ENCODE data around the gene MGMT.

The MGMT gene

DNA sequence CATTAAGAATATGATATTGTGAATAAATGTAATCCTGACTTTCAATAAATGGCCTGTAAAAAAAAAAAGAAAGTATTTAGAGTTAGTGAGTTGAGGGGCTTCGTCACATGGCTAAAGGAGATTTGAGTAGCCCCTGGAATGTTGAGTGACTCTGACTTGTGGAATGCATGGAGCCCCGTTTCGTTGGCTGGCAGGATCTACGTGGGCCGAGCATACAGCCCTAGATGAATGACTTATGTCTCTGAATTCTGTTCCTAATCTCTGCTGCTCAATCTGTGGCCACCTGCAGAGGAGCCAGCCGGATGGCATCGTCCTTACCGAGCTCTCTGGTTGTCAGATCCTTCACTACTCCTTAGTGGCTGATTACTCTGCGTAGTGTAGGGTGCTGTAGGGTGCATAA lies 155.7 kb downstream of the MGMT start:
- DNase-seq (ENCODE audit: low read depth), result no peak

DNA sequence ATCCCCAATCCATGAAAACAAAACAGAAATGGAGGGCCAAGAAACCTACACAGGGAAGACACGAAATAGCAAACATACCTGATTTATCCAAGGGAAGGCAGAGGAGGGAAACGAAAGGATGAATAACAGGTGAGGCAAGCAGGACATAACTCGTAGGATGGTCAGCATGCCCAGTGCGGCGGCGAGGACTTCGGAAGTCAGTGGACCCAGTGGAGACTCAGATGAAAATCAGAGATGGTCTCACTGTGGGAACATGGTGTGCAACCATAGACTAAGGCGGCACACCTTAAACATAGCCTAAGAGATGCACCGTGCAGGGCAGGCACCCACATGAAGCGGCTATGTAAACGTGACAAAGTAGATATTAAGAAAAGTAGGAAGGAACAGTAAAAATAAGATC lies 157.5 kb downstream of the MGMT start:
- no peak for DNase-seq (ENCODE audit: low read depth)

DNA sequence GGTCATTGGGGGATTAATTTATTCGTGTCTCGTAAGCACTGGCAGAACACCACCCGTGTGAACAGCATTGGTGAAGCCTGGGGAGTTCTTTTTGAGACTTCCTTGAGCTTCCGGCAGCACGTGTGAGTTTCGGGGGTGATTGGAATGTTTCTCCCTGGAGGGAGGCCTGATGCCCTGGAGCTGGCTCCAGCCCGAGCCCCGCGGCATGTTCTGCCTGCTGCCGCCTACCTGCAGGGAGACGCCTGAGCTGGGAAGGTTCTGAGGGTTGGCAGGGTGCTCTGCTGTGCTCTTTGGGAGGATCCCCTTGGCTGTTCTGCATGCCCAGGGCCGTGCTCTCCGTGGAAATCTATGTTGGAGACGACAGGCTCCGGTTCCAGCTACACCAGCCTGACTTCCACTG lies 159.3 kb downstream of the MGMT start:
- no peak for DNase-seq (ENCODE audit: low read depth)

DNA sequence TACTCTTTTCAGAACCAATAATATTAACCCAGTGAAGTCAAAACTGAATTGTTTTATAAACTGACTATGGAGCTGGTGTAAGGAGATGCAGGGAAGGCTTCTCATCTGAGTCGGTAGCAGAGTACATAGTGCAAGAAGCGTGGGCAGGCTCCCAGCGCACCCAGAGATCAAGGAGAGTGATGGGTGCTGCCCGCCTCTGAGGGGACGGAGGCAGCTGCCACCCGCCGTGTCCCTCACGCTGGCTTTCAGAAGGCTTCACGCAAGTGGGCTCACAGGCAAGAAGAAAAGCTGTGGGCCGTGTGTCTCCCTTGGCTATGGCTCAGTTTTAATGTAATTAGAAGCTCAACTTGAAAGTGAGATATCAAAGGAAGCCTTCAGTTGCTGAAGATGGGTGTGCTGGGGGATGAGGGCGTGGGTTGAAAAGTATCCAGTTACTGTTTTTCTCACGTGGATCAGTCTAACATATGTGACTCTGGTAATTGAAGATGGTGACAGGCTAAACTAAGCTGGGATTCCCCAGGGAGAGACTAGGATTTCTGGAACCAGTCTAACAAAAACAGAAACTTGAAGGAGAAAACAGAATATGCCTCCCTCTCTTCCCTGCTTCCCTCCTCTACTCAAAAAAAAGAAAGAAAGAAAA lies 159.9 kb downstream of the MGMT start:
- no peak for DNase-seq (ENCODE audit: low read depth)

DNA sequence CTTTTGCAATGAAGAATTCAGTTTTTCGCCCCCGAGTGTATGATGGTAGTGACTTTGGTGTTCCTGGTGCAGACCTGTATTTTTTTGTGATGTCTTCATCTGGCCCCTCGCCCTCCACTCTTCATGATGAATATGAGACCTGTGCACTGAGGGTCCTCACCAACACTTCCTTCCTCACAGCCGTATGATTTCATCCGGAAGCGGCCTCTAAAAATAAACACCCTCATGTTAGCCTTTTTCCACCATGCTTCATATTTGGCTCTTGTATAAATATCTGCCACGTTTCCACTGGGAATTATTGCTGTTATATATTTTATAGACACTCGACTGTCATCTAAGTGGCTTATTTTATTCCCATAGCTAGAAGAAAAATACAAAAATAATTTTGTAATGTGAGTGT lies 160.4 kb downstream of the MGMT start:
- no peak for DNase-seq (ENCODE audit: low read depth)

DNA sequence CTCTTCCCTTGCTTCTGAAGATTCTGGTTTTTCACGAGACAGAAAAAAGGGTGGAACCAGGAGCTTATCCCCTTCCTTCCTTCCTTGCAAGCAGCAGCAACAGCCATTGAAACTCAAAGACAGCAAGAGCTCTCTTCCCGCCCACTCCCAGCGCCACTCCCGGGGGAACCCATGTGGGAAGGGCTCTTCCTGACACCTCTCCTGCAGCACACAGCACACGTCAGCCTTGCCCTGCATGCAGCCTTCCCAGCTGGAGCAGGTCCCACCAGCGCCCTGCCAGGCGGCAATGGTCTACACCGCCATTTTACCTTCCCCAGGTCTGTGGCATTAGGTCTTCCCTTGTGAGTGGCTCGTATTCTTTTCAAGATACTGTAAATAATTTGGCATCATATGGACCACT lies 161.8 kb downstream of the MGMT start:
- no peak for DNase-seq (ENCODE audit: low read depth)

DNA sequence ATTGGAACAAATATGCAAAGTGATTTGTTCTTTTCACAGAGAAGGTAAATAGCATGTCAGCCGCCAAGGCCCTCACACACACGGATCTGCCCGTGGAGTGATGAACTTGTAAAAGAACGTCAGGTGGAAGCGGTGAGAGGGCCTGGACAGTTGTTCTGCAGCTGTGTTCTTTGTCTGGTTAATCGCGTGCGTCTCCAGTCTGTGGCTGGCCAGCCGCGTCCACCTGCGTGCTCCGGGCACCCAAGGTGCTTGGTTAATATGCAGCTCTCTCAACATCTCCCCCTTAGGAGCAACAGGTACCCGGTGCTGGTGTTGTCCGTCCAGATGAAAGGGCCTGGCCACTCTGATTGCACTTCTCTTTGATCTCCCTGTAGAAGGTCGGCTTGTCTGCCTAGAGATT lies 162.9 kb downstream of the MGMT start:
- no peak for DNase-seq (ENCODE audit: low read depth)

DNA sequence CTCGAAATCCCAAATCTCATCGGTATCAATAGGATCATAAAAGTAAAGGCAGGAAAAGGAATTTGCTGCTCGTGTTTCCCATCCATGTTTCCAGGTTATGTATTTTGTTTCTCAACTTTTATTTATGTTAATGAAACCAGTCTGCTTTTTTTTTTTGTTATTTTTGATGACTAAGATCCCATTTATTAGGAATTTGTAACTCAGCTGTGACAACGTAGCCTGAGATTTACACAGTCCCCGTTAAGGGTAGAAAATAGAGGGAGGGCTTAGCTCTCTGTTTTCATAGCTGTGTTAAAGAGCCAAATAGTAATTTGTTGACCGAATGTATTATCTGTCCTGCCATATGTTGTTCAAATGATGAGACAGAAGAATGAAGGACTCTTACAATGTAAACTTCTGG lies 164.0 kb downstream of the MGMT start:
- DNase-seq (ENCODE audit: low read depth), result no peak

DNA sequence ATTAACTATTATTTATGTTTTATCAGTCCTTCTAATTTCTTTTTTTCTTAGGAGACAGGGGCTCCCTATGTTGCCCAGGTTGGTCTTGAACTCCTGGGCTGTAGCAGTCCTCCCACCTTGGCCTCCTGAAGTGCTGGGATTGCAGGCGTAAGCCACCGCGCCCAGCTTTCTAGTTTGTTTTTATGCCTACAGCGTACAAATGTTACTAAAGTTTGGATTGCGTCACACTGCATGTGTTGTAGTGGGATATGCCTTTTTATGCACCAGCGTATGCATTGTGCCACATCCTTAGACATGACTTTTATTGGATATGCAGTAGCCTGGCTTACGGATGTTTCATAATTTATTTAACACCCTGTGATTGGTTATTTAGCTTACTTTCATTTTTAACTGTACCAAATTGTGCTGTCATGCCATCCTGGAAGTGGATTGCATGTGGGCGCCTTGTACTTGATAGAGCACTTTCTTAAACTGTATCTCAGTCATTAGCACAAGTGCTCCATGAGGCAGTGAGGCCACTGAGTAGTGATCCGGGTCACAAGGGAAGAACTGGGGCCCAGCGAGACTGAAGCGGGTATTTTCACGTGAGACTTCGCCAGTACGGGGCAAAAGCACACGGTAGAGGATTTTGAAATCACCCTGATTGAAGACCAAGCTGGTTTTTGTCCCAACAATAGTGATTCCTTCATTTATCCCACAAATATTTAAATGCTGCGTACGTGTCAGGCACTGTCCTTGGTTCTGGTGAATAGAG lies 165.0 kb downstream of the MGMT start:
- no peak for DNase-seq (ENCODE audit: low read depth)

DNA sequence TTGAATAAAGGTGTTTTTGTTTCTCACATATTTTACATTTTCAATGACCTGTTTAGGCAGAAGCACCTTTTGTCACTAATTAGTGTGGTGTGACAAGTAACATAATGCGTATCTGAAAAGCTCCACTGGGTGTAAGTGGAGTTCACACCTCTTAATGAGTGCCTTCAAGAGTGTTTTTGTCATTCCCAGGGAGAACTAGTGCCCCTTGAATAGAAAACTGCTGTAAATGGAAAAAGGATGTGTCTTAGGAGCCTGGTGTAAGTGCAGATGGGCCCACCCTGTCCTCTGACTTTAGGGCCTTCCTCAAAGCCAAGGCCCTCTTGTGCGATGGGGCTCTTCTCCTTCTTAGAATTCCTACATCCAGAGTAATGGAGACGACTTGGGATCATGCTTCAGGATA lies 170.0 kb downstream of the MGMT start:
- DNase-seq (ENCODE audit: low read depth), result no peak

DNA sequence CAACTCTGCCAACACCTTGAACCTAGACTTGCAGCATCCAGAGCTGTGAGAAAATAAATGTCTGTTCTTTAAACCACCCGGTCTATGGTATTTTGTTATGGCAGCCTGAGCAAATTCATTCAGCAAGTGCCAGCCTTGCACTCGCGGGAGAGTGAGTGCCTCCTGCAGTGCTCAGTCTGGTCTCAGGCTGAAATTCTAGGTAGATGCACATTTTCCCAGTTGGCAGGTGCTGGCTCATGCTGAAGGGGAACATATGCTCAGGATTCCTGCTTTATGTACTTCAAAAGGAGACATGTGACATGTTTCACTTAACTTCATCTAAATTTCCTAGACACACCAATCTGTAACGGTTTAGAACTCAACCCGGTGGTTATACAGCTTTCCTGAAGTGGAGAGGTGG lies 170.8 kb downstream of the MGMT start:
- no peak for DNase-seq (ENCODE audit: low read depth)

DNA sequence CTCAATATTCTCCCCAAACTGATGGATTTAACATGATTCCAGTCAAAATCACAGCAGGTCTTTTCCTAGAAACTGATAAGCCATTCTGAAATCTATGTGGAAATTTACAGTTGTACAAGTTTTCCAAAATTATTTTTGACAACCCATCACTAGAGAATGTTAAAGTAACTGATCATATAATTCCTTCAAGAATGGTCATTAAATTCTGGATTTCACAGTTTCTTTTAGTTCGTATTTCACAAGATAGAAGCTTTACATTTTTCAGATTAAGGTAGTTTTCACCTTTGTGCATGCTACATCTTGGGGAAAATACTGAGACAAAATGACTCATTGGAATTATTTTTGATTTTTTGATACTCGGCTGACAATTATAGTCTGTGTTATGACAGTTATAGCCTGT lies 174.3 kb downstream of the MGMT start:
- DNase-seq (ENCODE audit: low read depth), result no peak

DNA sequence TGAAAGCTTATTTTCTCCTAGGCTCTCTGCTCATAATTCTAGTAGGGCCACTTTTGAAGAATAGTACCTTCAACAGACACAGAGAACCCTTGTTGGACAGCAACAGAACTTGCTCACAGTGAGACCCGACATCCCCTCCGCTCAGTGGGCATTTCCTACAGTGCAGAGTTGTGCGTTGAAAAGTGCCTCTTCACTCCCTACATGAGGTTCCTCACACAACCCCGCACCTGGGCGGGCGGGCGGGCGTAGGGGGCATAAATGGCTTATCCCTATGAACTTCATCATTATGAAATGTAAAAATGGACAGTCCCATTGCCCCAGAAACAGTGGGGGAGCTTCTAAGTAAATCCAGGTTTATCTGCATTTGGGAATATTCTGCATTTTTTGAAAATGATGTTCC lies 174.9 kb downstream of the MGMT start:
- DNase-seq (ENCODE audit: low read depth), result no peak

DNA sequence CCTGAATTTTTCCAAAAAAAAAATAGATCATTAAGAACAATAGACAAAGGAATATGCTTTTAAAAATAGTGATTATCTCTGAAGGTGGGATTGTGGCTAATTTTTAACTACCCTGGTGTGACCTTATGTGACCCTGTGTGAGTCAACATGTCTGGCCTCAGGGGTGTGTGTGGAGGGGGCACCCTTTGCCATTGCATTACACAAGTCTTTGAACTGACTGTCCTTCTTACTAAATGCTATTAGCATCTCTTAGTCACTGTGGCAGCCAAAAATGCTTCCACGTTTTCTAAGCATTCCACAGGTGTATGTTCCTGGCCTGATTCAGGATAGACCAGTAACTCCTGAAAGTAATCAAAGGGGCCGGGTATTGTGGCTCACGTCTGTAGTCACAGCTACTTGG lies 175.4 kb downstream of the MGMT start:
- no peak for DNase-seq (ENCODE audit: low read depth)

DNA sequence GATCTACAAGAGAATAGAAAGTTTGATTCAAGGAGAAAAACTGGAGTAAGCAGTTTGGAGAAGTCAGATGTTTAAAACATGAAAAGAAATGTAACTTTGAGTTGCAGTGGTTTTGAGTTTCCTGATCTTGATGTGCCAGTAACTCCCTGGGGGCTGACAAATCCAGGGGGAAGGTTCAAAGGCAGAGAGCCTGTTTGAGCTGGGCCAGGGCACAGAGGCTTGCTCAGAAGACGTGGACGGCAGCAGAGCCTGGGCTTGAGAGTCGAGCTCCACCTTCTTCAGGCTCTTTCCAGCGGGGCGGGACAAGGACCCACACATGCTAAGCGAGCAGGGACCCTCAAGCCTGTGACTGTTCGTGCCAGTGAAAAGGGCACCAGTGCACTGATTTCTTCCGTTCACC lies 176.2 kb downstream of the MGMT start:
- DNase-seq (ENCODE audit: low read depth), result no peak

DNA sequence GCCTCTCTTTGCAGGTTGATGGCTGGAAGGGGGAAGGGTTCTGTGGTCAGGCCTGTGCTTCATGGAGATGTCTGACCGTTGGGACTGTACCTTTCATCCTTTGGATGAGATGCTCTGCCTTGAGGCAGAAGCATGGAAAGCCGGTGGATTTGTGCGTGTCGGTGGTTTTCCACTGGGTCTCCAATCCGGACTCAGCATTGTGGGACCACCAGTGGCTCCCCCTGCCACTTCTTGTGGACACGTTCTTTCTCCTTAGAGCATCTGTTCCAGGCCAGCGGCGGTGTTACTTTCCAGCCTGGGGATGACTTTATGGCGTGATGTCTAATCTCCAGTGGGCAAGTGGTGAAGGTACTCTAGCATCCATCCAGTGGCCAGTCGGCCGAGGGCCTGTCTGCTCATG lies 178.4 kb downstream of the MGMT start:
- DNase-seq (ENCODE audit: low read depth), result no peak

DNA sequence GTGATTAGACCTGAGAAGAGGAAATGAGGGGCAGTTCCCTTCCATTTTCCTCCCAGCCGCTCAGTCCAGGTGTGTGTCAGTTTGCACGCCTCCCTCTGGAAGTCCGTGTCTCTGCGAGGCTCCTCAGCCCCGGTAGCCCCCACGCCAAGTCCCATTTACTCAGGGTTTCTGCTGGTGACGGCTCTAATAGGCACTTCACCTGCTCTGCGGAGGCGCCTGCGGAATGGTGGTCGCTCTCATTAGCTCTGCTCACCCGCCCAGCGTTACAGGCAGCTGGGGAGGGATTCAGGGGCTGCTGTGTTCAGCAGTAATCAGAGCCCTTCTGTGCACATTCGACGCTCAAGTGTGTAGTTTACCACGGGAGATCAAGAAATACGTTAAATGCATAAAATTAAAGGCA lies 179.9 kb downstream of the MGMT start:
- DNase-seq (ENCODE audit: low read depth), result no peak

DNA sequence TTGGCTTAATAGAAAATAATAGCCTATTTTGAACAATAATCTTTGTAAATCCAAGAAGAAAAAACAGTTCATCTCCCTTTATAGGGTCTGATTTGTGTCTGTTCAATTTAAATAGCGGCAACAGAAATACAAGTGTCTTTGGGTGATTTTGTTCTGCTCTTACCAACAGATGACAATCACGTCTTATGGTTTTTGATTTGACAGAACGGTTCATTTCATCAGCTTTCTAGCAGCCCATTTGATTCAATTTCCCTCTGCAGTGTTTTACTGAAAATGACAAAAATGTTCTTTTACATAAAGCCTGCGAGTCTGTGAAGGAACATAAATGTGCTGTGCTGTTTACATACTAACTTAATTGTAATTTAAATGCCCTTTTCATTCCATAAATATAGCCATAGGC lies 180.5 kb downstream of the MGMT start:
- no peak for DNase-seq (ENCODE audit: low read depth)

DNA sequence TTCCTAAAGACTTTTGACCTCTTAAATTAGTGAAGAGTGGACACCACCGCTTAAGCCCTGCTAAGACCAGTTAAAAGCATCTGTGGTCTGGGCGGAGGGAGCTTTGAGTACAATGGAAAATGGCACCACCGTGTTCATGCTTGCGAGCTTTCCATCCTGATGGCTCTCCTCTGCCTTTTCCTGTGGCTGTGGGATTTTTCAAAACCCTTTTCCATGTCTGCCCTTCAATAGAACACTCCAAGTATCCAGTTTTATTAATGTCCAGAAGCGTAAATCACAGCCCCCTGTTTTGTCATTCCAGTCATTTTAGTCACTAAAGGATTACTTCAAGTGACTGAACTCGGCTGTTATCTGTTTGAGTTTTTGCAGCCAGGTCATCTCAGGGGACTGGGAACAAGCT lies 181.8 kb downstream of the MGMT start:
- no peak for DNase-seq (ENCODE audit: low read depth)

DNA sequence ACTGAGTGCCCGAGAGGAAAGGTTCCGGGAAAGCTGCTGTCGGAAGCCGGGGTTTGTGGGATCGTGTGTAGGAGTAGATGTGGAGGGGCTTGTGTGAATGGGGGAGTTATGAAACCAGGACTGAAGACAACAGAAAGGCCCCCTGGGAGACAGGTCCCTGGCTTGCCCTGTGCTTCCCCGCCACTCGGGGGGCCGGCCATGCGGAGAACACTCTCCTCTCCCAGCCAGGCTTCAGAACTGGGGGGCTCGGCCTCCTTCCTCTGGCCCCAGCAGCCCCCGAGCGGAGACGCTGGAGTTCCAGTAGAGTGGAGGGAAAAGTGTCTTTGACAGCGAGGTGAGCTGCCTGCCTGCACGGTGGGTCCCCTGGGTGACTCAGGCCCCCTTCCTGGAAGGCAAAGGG lies 185.0 kb downstream of the MGMT start:
- no peak for DNase-seq (ENCODE audit: low read depth)

DNA sequence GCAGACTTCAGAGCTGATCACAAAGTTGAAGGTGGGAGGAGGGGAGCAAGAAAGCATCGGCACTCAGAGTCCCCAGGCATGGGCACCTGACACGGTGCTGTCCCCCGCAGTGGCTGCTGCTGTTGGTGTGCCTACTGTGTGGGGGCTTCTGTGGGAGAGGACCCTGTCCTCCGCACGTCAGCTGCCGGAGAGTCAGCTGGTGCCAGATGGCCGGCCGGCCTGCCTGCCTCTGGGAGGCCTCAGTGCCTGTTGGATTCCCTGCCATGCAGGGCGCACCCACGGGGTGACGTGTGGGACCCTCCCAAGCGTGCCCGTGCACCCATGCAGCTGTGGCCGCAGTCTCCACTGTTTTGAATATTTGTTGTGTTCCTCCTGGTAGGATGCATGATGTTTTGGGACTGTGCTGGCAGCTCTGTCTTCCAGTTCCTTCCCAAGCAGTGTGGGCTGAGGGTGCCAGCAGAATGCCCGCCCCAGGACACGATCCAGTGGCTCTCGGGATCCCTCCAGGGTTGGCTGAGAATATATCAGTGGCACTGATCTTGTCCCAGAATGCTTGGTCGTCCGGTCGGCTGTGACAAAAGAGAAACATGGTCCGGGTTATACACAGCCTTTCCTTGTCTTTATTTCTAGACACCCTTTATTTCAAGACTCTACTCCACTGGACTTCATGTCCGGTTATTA lies 185.6 kb downstream of the MGMT start:
- no peak for DNase-seq (ENCODE audit: low read depth)

DNA sequence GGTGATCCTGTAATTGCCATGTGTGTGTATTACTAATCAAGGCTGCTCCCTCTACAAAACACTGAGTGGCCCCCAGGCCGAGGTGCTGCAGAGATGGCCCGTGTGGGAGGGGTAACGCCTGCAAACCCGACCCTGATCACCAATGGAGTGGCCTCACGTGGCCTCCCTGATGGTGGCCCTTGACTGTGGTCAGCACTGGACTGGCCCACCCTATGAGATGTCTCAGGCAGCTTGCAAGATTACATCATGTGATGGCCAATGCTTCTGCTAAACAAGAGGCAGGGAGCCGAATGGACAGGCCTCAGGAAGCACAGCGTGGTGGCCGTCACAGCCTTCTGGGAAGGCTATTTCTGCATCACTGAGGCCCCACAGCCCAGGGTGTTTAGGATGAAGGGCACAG lies 186.4 kb downstream of the MGMT start:
- DNase-seq (ENCODE audit: low read depth), result no peak

DNA sequence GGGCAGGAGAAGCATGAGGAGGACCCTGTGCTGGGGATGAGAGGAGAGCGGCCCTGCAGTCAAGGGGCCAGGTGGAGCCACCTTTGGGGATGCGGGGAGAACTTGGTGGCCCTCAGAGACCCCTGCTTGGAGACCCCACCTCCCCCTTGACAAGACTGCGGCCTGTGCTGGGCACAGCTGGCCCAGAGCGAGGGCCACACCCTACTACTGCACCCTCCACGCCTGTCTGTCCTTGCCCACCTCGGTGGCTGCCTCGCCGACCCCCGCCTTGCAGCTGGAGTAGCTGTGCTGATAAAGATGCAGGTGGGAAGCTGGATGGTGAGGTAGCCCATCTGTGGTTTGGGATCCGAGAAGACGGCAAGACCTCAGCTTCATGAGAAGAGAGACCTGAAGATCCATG lies 186.8 kb downstream of the MGMT start:
- DNase-seq (ENCODE audit: low read depth), result no peak

DNA sequence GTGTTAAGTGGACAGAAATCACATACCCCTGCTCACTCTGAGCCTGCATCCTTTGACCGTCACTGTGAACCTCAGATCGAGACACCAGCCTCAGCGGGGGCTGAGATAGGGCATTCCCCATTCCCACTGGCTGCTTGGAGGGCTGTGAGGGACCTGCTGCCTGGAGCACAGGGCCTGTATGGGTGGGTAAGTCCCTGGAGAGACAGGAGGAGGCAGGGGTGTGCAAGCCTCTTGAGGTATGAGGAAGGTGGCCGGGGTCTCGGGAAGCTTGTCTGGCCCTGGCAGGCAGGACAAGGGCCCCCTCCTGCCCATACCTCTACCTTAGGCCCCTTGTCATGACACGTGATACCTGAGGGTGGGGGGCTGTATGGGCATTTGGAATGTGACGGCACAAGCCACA lies 187.4 kb downstream of the MGMT start:
- no peak for DNase-seq (ENCODE audit: low read depth)

Measured in T follicular helper cell (primary cell).